GM23248 (cell line): Measurements from ENCODE around the gene CDH4. TPM values are rescaled to one million over a fixed set of nuclear protein-coding genes. Genes with fewer than 3 reads are reported as not detected.
"Not testable (repeated sequence)": the region's sequence is repeated elsewhere in the genome, so short reads cannot be mapped to it uniquely, and the experiment has no call there.

Experiments
- DNase-seq: peaks from one replicate; pipeline ENCODE4 v3.0.0-alpha.2; 2015
- H2AFZ ChIP-seq: fragments of 200-600 bp; sonication (generic); 2 replicates; pipeline ENCODE4 v1.6.1; 2016; ENCODE audit warnings: antibody characterized with exemption
- H3F3A ChIP-seq: fragments of 200-600 bp; sonication (generic); 2 replicates; pipeline ENCODE4 v1.6.1; 2016; ENCODE audit warnings: mild to moderate bottlenecking, antibody characterized with exemption, mixed run types; ENCODE audit not compliant: insufficient read depth
- H3K27ac ChIP-seq: fragments of 200-600 bp; sonication (generic); 2 replicates; pipeline ENCODE4 v1.5.1; 2016; ENCODE audit warnings: mild to moderate bottlenecking
- H3K27me3 ChIP-seq: fragments of 200-600 bp; sonication (generic); replicated peaks from 2 replicates; pipeline ENCODE4 v1.6.1; 2016; ENCODE audit warnings: mild to moderate bottlenecking; ENCODE audit not compliant: insufficient read depth
- H3K36me3 ChIP-seq: fragments of 200-600 bp; sonication (generic); 2 replicates; pipeline ENCODE4 v1.6.1; 2016; ENCODE audit warnings: low read depth, mild to moderate bottlenecking
- H3K4me1 ChIP-seq: fragments of 200-600 bp; sonication (generic); 2 replicates; pipeline ENCODE4 v1.6.1; 2016; ENCODE audit warnings: mild to moderate bottlenecking; ENCODE audit not compliant: insufficient read depth
- H3K4me2 ChIP-seq: fragments of 200-600 bp; sonication (generic); one replicate; pipeline ENCODE4 v1.6.1; 2016; ENCODE audit warnings: mild to moderate bottlenecking; ENCODE audit not compliant: unreplicated experiment
- H3K4me3 ChIP-seq: fragments of 200-600 bp; sonication (generic); 2 replicates; pipeline ENCODE4 v1.5.1; 2016; ENCODE audit warnings: mild to moderate bottlenecking
- H3K79me2 ChIP-seq: fragments of 200-600 bp; sonication (generic); 2 replicates; pipeline ENCODE4 v1.6.1; 2016; ENCODE audit warnings: mild to moderate bottlenecking; ENCODE audit not compliant: insufficient read depth
- H3K9ac ChIP-seq: fragments of 200-600 bp; sonication (generic); 2 replicates; pipeline ENCODE4 v1.6.1; 2016; ENCODE audit warnings: mild to moderate bottlenecking
- H3K9me2 ChIP-seq: fragments of 200-600 bp; sonication (generic); 2 replicates; pipeline ENCODE4 v1.6.1; 2016; ENCODE audit warnings: mixed run types, mild to moderate bottlenecking, moderate library complexity; ENCODE audit not compliant: insufficient read depth
- H3K9me3 ChIP-seq: fragments of 200-600 bp; sonication (generic); one replicate; pipeline ENCODE4 v1.6.1; 2017; ENCODE audit warnings: low read depth
- H4K20me1 ChIP-seq: fragments of 200-600 bp; sonication (generic); 2 replicates; pipeline ENCODE4 v1.6.0; 2016; ENCODE audit not compliant: insufficient read depth
- EZH2 ChIP-seq: fragments of 200-600 bp; sonication (generic); IDR thresholded peaks from 2 replicates; pipeline ENCODE4 v1.6.1; 2018; ENCODE audit warnings: antibody characterized with exemption, mild to moderate bottlenecking; ENCODE audit not compliant: insufficient read depth, poor library complexity, severe bottlenecking
- EZH2phosphoT487 ChIP-seq: fragments of 200-600 bp; sonication (generic); IDR thresholded peaks from 2 replicates; pipeline ENCODE4 v1.6.1; 2018; ENCODE audit warnings: antibody characterized with exemption, moderate library complexity, mild to moderate bottlenecking, low read depth; ENCODE audit not compliant: insufficient read depth
- WGBS, 2 experiments: methylation state at CpG; one replicate each; pipeline ENCODE4 v1.1.6; 2015 to 2017; ENCODE audit warnings: low lambda C conversion rate in 2 of 2, low coverage in 1 of 2; ENCODE audit errors: missing lambda C conversion rate in 2 of 2; 5-methylcytosine and 5-hydroxymethylcytosine counted together
- in situ Hi-C: fragments of 300-500 bp; cut with MboI; formaldehyde crosslinking; loops from 2 replicates; pipeline ENCODE4 v1.15.0; 2020
- polyA plus RNA-seq: library from polyadenylated mRNA; unstranded; fragments of >200 nt; fragmentation: Nextera tagmentation; extraction: Ambion mirVana; gene quantifications from 2 replicates; pipeline ENCODE4 v1.2.1, GENCODE V29; 2016
- total RNA-seq: library from RNA; depleted of rRNA; stranded (reverse); fragments of >200 nt; shearing (Covaris generic); gene quantifications from 2 replicates; pipeline ENCODE4 v1.2.3, GENCODE V29; 2014

The CDH4 gene
- total and polyA plus RNA-seq, 2 experiments from 2014 or later: 1.1 to 3.9 TPM

GRCh38 chr20:61478611-61479305 lies 226.7 kb downstream of the CDH4 start:
- in situ Hi-C loops: no loop called here
- Histone ChIP-seq H3K4me2 (no peak overlapping the region), H3K9me3 (no peaks in the 10 kb centered on the region), H3K27ac (no peak overlapping the region), H3K9me2 (no peaks in the 10 kb centered on the region), H3K27me3 (no peaks in the 10 kb centered on the region), H3K4me3 (no peak overlapping the region), H3K4me1 (no peaks in the 10 kb centered on the region), H4K20me1 (no peaks in the 10 kb centered on the region), H2AFZ (no peak overlapping the region), H3K36me3 (no peaks in the 10 kb centered on the region), H3K79me2 (no peaks in the 10 kb centered on the region), H3F3A (no peaks in the 10 kb centered on the region), H3K9ac (no peak overlapping the region)
- no peak for DNase-seq
- TF ChIP-seq EZH2 (no peak), EZH2phosphoT487 (no peak)
- WGBS, 2 experiments: 32 to 35% methylated on average over 13 of the region's 13 CpGs

- H3K79me2 ChIP-seq, in situ Hi-C loops, DNase-seq, H3K27me3 ChIP-seq, H3K9ac ChIP-seq, H3K27ac ChIP-seq, H3K9me3 ChIP-seq, H3K36me3 ChIP-seq, H3K9me2 ChIP-seq, H3K4me1 ChIP-seq, H3K4me3 ChIP-seq, H2AFZ ChIP-seq, H3F3A ChIP-seq, H4K20me1 ChIP-seq, H3K4me2 ChIP-seq: not testable (repeated sequence)
- WGBS, 2 experiments: 61 to 64% methylated on average over 4 of the region's 4 CpGs
These were observed 227.4 kb downstream of the CDH4 start for GRCh38 chr20:61479433-61479832.

- H3F3A ChIP-seq: no peaks in the 10 kb centered on the region
- no peaks in the 10 kb centered on the region for H4K20me1 ChIP-seq
- H3K9me3 ChIP-seq: no peaks in the 10 kb centered on the region
- H3K36me3 ChIP-seq: no peaks in the 10 kb centered on the region
- WGBS, 2 experiments: 57 to 60% methylated on average over 15 to 16 of the region's 16 CpGs
- H3K27ac ChIP-seq: no peak overlapping the region
- H3K79me2 ChIP-seq: no peaks in the 10 kb centered on the region
- H3K4me2 ChIP-seq: no peak overlapping the region
- no peak for DNase-seq
- no peaks in the 10 kb centered on the region for H3K27me3 ChIP-seq
- H3K4me1 ChIP-seq: no peaks in the 10 kb centered on the region
- H3K9ac ChIP-seq: no peak overlapping the region
- no peak overlapping the region for H3K4me3 ChIP-seq
- no peak for TF ChIP-seq EZH2phosphoT487
- no peak for TF ChIP-seq EZH2
- no peaks in the 10 kb centered on the region for H3K9me2 ChIP-seq
- in situ Hi-C loops: no loop called here
- H2AFZ ChIP-seq: no peak overlapping the region
These were observed 228.2 kb downstream of the CDH4 start for GRCh38 chr20:61480158-61480825.

- Histone ChIP-seq H3K4me2 (no peak overlapping the region), H3K4me1 (no peaks in the 10 kb centered on the region), H3K27ac (no peak overlapping the region), H3K9me2 (no peaks in the 10 kb centered on the region), H3K9ac (no peak overlapping the region), H3K27me3 (no peaks in the 10 kb centered on the region), H4K20me1 (no peaks in the 10 kb centered on the region), H3K79me2 (no peaks in the 10 kb centered on the region), H3K36me3 (no peaks in the 10 kb centered on the region), H3K9me3 (no peaks in the 10 kb centered on the region), H3F3A (no peaks in the 10 kb centered on the region), H3K4me3 (no peak overlapping the region), H2AFZ (no peak overlapping the region)
- TF ChIP-seq EZH2 (no peak), EZH2phosphoT487 (no peak)
- no peak for DNase-seq
- in situ Hi-C loops: no loop called here
- WGBS, 2 experiments: 43% methylated on average over 18 of the region's 18 CpGs
These were observed 230.2 kb downstream of the CDH4 start for GRCh38 chr20:61482056-61482887.
